Activated CD4-positive, alpha-beta memory T cell treated with anti-CD3 and anti-CD28 coated beads for 36 hours (primary cell): ENCODE results near the gene RORC. TPM values are rescaled to one million over a fixed set of nuclear protein-coding genes. Genes with fewer than 3 reads are reported as not detected.
A peak's percentile ranks its signal among the peaks of the same experiment; 100 is the strongest.

Experiments
- CTCF ChIA-PET: fragments of 350-600 bp; sonication (Branson Sonifier 250); formaldehyde crosslinking; loops from one replicate; lab custom pipeline; 2021; ENCODE audit warnings: antibody characterized with exemption, inconsistent platforms; lab: Charles Lee
- POLR2A ChIA-PET: fragments of 350-600 bp; sonication (Branson Sonifier 250); formaldehyde crosslinking; loops from one replicate; lab custom pipeline; 2021; ENCODE audit warnings: antibody characterized with exemption; lab: Charles Lee
- DNase-seq: peaks from one replicate; pipeline ENCODE4 v3.0.0-alpha.2; 2020
- H3K27ac Mint-ChIP-seq: one replicate; pipeline ENCODE4 v1.8.0; 2021; ENCODE audit warnings: mixed read lengths
- H3K27me3 Mint-ChIP-seq: one replicate; pipeline ENCODE4 v1.8.0; 2021; ENCODE audit warnings: mixed read lengths
- H3K36me3 Mint-ChIP-seq: one replicate; pipeline ENCODE4 v1.8.0; 2021; ENCODE audit warnings: mixed read lengths
- H3K4me1 Mint-ChIP-seq: one replicate; pipeline ENCODE4 v1.8.0; 2021; ENCODE audit warnings: low read depth, mixed read lengths
- H3K4me3 Mint-ChIP-seq: one replicate; pipeline ENCODE4 v1.8.0; 2021; ENCODE audit warnings: mild to moderate bottlenecking, mixed read lengths
- H3K9me3 Mint-ChIP-seq: one replicate; pipeline ENCODE4 v1.8.0; 2021; ENCODE audit warnings: mixed read lengths
- intact Hi-C: fragments of 100-400 bp; cut with micrococcal nuclease; formaldehyde crosslinking; loops from one replicate; pipeline ENCODE4 v1.15.1; 2023
- total RNA-seq, 2 experiments: library from RNA; stranded (reverse); gene quantifications; one replicate each; pipeline ENCODE4 v1.2.3, GENCODE V29; 2021

The RORC gene
- total RNA-seq, 2 experiments from 2014 or later = 9.9 to 10.9 TPM

GRCh38 chr1:151763990-151764389, 67.6 kb downstream of the RORC start:
- no peaks in the 10 kb centered on the region for H3K27me3 Mint-ChIP-seq
- ChIA-PET CTCF (interaction anchor here (1.1 to 2.0 kb wide), 6 partner anchors 24 to 238 kb away, joined by 4 to 21 read pairs (median 5); partner anchors contain the start of gene C2CD4D), POLR2A (interaction anchor here (1.4 to 2.5 kb wide), 5 partner anchors 10 to 72 kb away, joined by 5 to 21 read pairs (median 6); partner anchors contain the start of gene TDRKH)
- H3K4me1 Mint-ChIP-seq = peaks cover 16% of the 10 kb centered on the region
- intact Hi-C loops = loop anchor here (1.0 to 10.0 kb wide), 2 partner anchors 26 to 419 kb away; partner anchors contain the start of genes RFX5 and TDRKH
- H3K4me3 Mint-ChIP-seq = peak overlapping the region; percentile 78
- H3K36me3 Mint-ChIP-seq = peaks cover 22% of the 10 kb centered on the region
- no peak for DNase-seq
- H3K9me3 Mint-ChIP-seq = no peaks in the 10 kb centered on the region
- peak overlapping the region; percentile 86 for H3K27ac Mint-ChIP-seq

DNA sequence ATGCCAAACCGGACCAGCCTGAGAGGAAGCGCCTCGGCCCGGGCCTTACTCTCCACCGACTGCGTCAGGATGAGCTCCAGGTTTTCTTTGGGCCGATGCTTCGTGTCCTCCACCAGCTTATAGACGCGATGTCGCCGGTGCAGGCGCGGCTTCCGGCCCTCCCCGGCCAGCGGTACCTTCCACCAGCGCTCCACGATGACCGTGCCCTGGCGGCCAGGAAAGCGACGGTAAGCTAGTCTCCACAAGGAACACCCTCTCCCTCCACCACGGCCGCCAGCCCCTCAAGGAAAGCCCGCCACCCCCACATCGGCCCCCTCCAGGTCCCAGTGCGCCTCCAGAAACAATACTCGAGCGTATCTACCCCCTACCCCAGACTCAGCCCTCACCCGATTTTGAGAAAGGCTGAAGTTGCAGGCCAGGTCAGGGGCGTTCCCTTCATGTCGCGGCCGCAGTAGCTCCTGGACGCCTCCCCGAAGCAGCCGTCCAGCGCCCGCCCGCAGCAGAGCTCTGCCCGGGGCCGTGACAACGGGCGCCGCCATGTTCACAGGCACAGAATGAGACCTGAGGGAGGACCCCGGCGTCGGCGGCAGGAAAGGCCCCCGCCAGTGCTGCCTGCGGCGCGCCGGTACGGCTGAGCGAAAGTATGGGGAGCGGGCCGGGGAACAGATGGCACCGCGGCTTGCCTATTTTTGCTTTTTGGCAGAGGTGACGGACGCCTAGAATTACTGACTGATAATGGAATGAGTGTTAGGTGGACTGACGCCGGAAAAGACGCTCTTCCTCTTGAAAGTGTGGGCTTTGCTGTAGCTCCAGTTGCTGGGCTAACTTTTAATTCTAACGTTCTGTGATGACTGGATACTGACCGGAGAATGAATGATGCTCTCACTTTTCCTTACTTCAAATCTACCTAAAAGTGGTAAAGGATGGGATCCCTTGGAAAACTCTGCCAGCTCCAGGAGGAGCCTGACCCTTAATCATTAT, 68.4 kb downstream of the RORC start, which contains the start of gene MRPL9:
Gene MRPL9, minus strand, starts transcription at position 556 of the 981 bp plus-strand sequence. Its CDS starts 17 bp downstream, at position 539.
- DNase-seq = peak; percentile 93

GRCh38 chr1:151760597-151761385, 70.8 kb downstream of the RORC start:
- ChIA-PET POLR2A (no interaction called here), CTCF (interaction anchor here (1.1 to 1.5 kb wide), 2 partner anchors 30 to 167 kb away, joined by 3 read pairs; no protein-coding TSS in a partner anchor)
- no peaks in the 10 kb centered on the region for H3K27me3 Mint-ChIP-seq
- H3K4me1 Mint-ChIP-seq = peaks cover 27% of the 10 kb centered on the region
- intact Hi-C loops = loop anchor here (10.0 kb wide), 1 partner anchor 416 kb away; the partner anchor contains the start of gene RFX5
- H3K4me3 Mint-ChIP-seq = no peak overlapping the region
- no peak for DNase-seq
- H3K27ac Mint-ChIP-seq = peak overlapping the region; percentile 1
- no peaks in the 10 kb centered on the region for H3K9me3 Mint-ChIP-seq
- peaks cover 26% of the 10 kb centered on the region for H3K36me3 Mint-ChIP-seq

More for the DNA sequence above, 68.4 kb downstream of the RORC start, which contains the start of gene MRPL9:
- H3K27me3 Mint-ChIP-seq = no peaks in the 10 kb centered on the region
- POLR2A ChIA-PET = interaction anchor here (0.6 to 2.5 kb wide), 11 partner anchors 11 to 688 kb away, joined by 3 to 21 read pairs (median 5); partner anchors contain the start of genes C2CD4D, S100A11 and TDRKH
- intact Hi-C loops = loop anchor here (1.0 to 10.0 kb wide), 2 partner anchors 27 to 418 kb away; partner anchors contain the start of genes RFX5 and TDRKH
- H3K4me1 Mint-ChIP-seq = peaks cover 16% of the 10 kb centered on the region
- peak within 1 kb of the TSS; percentile 78 for H3K4me3 Mint-ChIP-seq
- no peaks in the 10 kb centered on the region for H3K9me3 Mint-ChIP-seq
- H3K36me3 Mint-ChIP-seq = peaks cover 22% of the 10 kb centered on the region
- H3K27ac Mint-ChIP-seq = peak within 1 kb of the TSS; percentile 86
- CTCF ChIA-PET = interaction anchor here (0.8 to 2.0 kb wide), 12 partner anchors 9 to 238 kb away, joined by 3 to 21 read pairs (median 4); partner anchors contain the start of gene C2CD4D

DNA sequence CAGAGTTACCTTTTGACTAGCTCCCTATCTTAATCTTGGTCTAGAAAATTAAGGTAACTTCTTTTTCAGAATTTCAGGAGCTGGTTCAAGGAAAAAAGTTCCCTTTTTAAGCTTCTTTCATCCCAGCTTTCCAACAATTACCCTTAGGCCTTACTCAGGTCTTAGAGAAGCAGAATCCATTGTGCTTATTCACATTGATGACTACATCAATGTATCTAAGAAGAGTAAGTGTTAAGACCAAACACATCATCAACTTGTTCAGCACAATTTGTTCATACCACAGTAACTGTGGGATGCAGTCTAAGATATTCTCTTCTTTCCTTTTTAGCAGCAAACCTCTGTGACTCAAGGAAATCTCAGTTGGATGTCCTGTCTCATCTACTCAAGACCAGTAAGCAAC, 72.4 kb downstream of the RORC start:
- Mint-ChIP-seq H3K27ac (no peak overlapping the region), H3K9me3 (no peaks in the 10 kb centered on the region), H3K4me3 (no peak overlapping the region), H3K27me3 (no peaks in the 10 kb centered on the region), H3K4me1 (peaks cover 25% of the 10 kb centered on the region), H3K36me3 (peaks cover 26% of the 10 kb centered on the region)
- POLR2A ChIA-PET = no interaction called here
- intact Hi-C loops = no loop called here
- no peak for DNase-seq
- CTCF ChIA-PET = interaction anchor here (1.1 to 1.5 kb wide), 2 partner anchors 26 to 165 kb away, joined by 3 read pairs; no protein-coding TSS in a partner anchor

GRCh38 chr1:151756291-151756690, 75.3 kb downstream of the RORC start:
- H3K27ac Mint-ChIP-seq = no peak overlapping the region
- peaks cover 18% of the 10 kb centered on the region for H3K36me3 Mint-ChIP-seq
- H3K4me1 Mint-ChIP-seq = peaks cover 11% of the 10 kb centered on the region
- no peak overlapping the region for H3K4me3 Mint-ChIP-seq
- ChIA-PET POLR2A (no interaction called here), CTCF (no interaction called here)
- DNase-seq = peak; percentile 11
- intact Hi-C loops = no loop called here
- no peaks in the 10 kb centered on the region for H3K9me3 Mint-ChIP-seq
- peaks cover 3% of the 10 kb centered on the region for H3K27me3 Mint-ChIP-seq

Other genes starting within 250 kb of the RORC start
- 10 to 100 TPM; 27.1 to 30.7 TPM for gene SNX27, start 219.8 kb downstream of the RORC start, total RNA-seq
- gene CELF3, start 115.0 kb downstream of the RORC start, total RNA-seq = not detected
- not detected for gene RIIAD1, start 110.3 kb downstream of the RORC start, total RNA-seq
- gene MRPL9, start 68.3 kb downstream of the RORC start, total RNA-seq = 100 to 1,000 TPM; 135 to 154 TPM
- 10 to 100 TPM; 30.6 to 32.4 TPM for gene TDRKH, start 41.3 kb downstream of the RORC start, total RNA-seq
- under 1 TPM; 0.33 to 0.39 TPM for gene LINGO4, start 26.4 kb downstream of the RORC start, total RNA-seq
- gene C2CD4D, start 8.0 kb upstream of the RORC start, total RNA-seq = 1 to 10 TPM; 3.3 to 3.9 TPM
- gene THEM5, start 21.9 kb upstream of the RORC start, total RNA-seq = not detected
- 10 to 100 TPM; 19.6 to 24.9 TPM for gene THEM4, start 77.7 kb upstream of the RORC start, total RNA-seq
- 100 to 1,000 TPM; 257 to 270 TPM for gene S100A10, start 162.1 kb upstream of the RORC start, total RNA-seq
- gene S100A11, start 205.2 kb upstream of the RORC start, total RNA-seq = 100 to 1,000 TPM; 460 to 477 TPM